ENCODE measurements around the gene TFAP2B.
A peak's percentile ranks its signal among the peaks of the same experiment; 100 is the strongest.

Gene TFAP2B

DNA sequence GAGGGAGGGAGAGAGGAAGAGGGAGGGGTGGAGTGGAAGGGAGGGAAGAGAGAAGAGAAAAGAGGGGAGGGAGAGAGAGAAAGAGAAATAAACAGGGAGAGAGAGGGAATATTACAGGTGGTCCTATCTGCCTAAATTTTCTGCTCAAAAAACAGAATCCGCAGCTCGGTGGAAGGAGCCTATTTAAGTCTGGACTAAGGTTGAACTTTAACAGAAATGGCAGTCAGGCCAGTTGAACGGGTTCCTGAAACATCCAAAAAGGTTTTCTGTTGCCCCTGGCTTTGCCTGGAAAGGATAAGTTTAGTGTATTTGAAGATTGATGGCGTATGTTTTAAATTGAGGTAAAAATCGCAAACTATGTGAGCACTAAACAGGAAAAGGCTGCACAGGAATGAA, 2.2 kb downstream of the TFAP2B start:
- no peak overlapping the region for H3K4me3 ChIP-seq (ENCODE audit: low read depth, low read length)
- H3K27me3 ChIP-seq (replicated peaks) = peaks cover 53% of the 10 kb centered on the region

GRCh38 chr6:50821441-50822077, 2.9 kb downstream of the TFAP2B start:
- no peak overlapping the region for H3K27ac ChIP-seq
- no peak overlapping the region for H3K4me3 ChIP-seq (ENCODE audit: low read depth, low read length)
- TF ChIP-seq CTCF (IDR thresholded peaks at IDR 0.05; ENCODE audit: low read depth, low read length, missing control alignments) = no peak
- H3K27me3 ChIP-seq (replicated peaks) = peaks cover 53% of the 10 kb centered on the region
- in situ Hi-C loops (cut with HindIII; ENCODE audit: low pct_ligation_motif_present, low sequenced_read_pairs) = no loop called here
- DNase-seq = no peak
- no peaks in the 10 kb centered on the region for H3K36me3 ChIP-seq (replicated peaks)

More for the DNA sequence above, 2.2 kb downstream of the TFAP2B start:
- DNase-seq = no peak
- Histone ChIP-seq H3K36me3 (replicated peaks) (no peaks in the 10 kb centered on the region), H3K27ac (no peak overlapping the region)
- in situ Hi-C loops (cut with HindIII; ENCODE audit: low pct_ligation_motif_present, low sequenced_read_pairs) = no loop called here
- no peak for TF ChIP-seq CTCF (IDR thresholded peaks at IDR 0.05; ENCODE audit: low read depth, low read length, missing control alignments)

DNA sequence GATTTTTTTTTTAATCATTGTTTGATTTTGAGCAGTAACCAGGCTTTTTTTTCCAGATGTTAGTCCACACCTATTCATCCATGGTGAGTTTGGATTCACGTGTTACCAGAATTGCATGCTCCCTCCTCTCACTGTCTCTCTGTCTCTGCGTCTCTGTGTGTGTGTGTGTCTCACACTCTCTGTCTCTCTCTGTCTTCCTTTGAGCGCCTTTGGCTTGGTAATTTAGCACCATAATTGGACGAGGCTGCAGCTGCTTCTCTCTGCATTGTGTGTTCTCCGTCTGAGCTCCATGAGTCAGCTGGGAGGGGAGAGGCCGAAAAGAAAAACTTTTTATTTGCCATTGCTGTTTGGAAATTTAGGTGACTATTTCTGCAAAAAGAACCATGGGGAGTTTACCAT, 3.4 kb downstream of the TFAP2B start:
- Histone ChIP-seq H3K36me3 (replicated peaks) (no peaks in the 10 kb centered on the region), H3K4me3 (ENCODE audit: low read depth, low read length) (no peak overlapping the region), H3K27me3 (replicated peaks) (peaks cover 51% of the 10 kb centered on the region), H3K27ac (no peak overlapping the region)
- in situ Hi-C loops (cut with HindIII; ENCODE audit: low pct_ligation_motif_present, low sequenced_read_pairs) = no loop called here
- peak; percentile 5 for DNase-seq
- TF ChIP-seq CTCF (IDR thresholded peaks at IDR 0.05; ENCODE audit: low read depth, low read length, missing control alignments) = no peak

- H3K4me3 ChIP-seq (ENCODE audit: low read depth, low read length) = no peak overlapping the region
- no peak overlapping the region for H3K27ac ChIP-seq
- H3K27me3 ChIP-seq (replicated peaks) = peaks cover 49% of the 10 kb centered on the region
- H3K36me3 ChIP-seq (replicated peaks) = no peaks in the 10 kb centered on the region
- TF ChIP-seq CTCF (IDR thresholded peaks at IDR 0.05; ENCODE audit: low read depth, low read length, missing control alignments) = no peak
- no peak for DNase-seq
- in situ Hi-C loops (cut with HindIII; ENCODE audit: low pct_ligation_motif_present, low sequenced_read_pairs) = no loop called here
Measured at GRCh38 chr6:50823094-50823920, 4.6 kb downstream of the TFAP2B start.

DNA sequence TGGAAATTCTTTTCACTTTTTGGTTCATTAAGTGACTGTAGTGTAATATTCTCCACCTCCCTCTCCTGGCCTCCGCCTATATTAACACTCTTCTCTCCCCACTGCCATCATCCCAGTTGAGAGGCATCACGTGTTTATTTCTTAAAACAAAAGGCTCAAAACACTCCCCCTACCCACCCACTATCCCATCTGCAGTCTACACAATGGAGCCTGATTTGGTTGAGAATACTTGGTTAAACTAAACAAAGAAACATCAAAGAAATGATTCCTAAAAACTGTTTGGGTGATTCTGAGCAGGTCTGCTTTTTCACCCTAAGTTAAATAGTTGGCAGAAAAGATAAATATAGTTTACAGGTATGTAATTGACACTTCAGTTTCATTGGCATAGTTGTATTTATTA, 5.9 kb downstream of the TFAP2B start:
- Histone ChIP-seq H3K4me3 (ENCODE audit: low read depth, low read length) (no peak overlapping the region), H3K36me3 (replicated peaks) (no peaks in the 10 kb centered on the region), H3K27me3 (replicated peaks) (peaks cover 42% of the 10 kb centered on the region), H3K27ac (no peak overlapping the region)
- in situ Hi-C loops (cut with HindIII; ENCODE audit: low pct_ligation_motif_present, low sequenced_read_pairs) = no loop called here
- no peak for DNase-seq
- TF ChIP-seq CTCF (IDR thresholded peaks at IDR 0.05; ENCODE audit: low read depth, low read length, missing control alignments) = no peak
